ENCODE results near the gene FKBP5.

GRCh38 chr6:35533981-35534380 lies 154.7 kb downstream of the FKBP5 start:
- TF ChIP-seq CTCF (conservative IDR thresholded peaks at IDR 0.05 in 1 of 2, IDR thresholded peaks at IDR 0.05 in 1 of 2; ENCODE audit: low read depth in 1 of 2, low read length in 2 of 2) (no peak), EZH2 (IDR thresholded peaks at IDR 0.05; ENCODE audit: low read length, missing control alignments) (no peak)

Data from fibroblast of lung (primary cell).